ENCODE results near the gene PIM1. TPM values are rescaled to one million over a fixed set of nuclear protein-coding genes. Genes with fewer than 3 reads are reported as not detected.

The PIM1 gene
- total RNA-seq, 1 donor from 2014 or later = 15.1 TPM

DNA sequence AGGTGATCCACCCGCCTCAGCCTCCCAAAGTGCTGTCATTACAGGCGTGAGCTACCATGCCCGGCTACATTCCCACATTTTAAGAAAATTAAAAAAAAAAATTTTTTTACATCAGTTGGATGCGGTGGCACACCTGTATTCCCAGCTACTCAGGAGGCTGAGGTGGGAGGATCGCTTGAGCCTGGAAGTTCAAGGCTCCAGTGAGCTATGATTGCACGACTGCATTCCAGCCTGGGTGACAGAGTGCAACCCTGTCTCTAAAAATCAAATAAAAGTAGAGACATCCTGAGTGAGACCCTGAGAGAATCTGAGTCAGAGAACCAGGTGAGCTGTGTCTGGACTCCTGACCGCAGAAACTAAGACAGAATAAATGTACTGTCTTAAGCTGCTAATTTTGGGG, 38.8 kb downstream of the PIM1 start:
- H3K4me3 Mint-ChIP-seq (ENCODE audit: unreplicated experiment) = no peak overlapping the region
- no peak for DNase-seq (ENCODE audit: low spot score)
- no peak overlapping the region for H3K27ac Mint-ChIP-seq (ENCODE audit: unreplicated experiment)
- no peaks in the 10 kb centered on the region for H3K4me1 Mint-ChIP-seq (ENCODE audit: low read depth)
- no peaks in the 10 kb centered on the region for H3K9me3 Mint-ChIP-seq (ENCODE audit: low read depth)
- no peaks in the 10 kb centered on the region for H3K27me3 Mint-ChIP-seq (ENCODE audit: low read depth)
- H3K36me3 Mint-ChIP-seq (ENCODE audit: low read depth) = no peaks in the 10 kb centered on the region
- TF ChIP-seq, protein P1, sequence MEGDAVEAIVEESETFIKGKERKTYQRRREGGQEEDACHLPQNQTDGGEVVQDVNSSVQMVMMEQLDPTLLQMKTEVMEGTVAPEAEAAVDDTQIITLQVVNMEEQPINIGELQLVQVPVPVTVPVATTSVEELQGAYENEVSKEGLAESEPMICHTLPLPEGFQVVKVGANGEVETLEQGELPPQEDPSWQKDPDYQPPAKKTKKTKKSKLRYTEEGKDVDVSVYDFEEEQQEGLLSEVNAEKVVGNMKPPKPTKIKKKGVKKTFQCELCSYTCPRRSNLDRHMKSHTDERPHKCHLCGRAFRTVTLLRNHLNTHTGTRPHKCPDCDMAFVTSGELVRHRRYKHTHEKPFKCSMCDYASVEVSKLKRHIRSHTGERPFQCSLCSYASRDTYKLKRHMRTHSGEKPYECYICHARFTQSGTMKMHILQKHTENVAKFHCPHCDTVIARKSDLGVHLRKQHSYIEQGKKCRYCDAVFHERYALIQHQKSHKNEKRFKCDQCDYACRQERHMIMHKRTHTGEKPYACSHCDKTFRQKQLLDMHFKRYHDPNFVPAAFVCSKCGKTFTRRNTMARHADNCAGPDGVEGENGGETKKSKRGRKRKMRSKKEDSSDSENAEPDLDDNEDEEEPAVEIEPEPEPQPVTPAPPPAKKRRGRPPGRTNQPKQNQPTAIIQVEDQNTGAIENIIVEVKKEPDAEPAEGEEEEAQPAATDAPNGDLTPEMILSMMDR (IDR thresholded peaks at IDR 0.05) = no peak

DNA sequence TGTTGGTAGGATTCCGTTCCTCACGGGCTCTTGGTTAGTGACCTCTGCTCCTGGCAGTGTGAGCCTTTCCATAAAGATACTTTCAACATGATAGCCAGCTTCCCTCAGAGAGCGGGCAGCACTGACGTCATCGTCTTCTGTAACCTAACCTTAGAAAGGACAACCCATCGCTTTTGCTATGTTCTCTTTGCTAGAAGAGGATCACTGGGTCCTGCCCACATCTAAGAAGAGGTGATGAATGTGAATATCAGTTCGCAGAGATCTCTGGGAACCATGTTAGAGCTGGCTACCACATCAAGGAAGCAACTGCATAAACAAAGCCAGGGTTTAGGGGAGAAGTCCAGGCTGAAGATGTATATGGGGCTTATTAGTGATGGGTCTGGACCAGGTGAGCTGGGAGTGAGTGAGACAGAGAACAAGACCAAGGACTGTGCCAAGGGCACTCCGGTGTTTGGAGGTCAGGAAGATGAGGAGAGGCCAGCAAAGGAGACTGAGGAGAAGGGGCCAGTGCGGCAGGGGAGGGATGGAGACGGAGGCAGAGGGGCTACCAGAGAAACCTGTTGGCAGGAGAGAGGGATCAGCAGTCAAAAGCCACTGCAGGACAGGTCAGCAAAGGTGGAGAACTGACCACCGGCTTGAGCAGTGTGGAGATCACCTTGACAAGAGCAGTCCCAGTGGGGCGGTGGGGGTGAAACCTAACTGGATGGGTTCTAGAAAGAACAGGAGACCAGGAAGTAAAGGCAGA, 39.7 kb downstream of the PIM1 start:
- Mint-ChIP-seq H3K27ac (ENCODE audit: unreplicated experiment) (no peak overlapping the region), H3K9me3 (ENCODE audit: low read depth) (no peaks in the 10 kb centered on the region), H3K36me3 (ENCODE audit: low read depth) (no peaks in the 10 kb centered on the region), H3K4me1 (ENCODE audit: low read depth) (no peaks in the 10 kb centered on the region), H3K27me3 (ENCODE audit: low read depth) (no peaks in the 10 kb centered on the region), H3K4me3 (ENCODE audit: unreplicated experiment) (no peak overlapping the region)
- DNase-seq (ENCODE audit: low spot score) = no peak
- TF ChIP-seq, protein P1 (IDR thresholded peaks at IDR 0.05) = no peak

DNA sequence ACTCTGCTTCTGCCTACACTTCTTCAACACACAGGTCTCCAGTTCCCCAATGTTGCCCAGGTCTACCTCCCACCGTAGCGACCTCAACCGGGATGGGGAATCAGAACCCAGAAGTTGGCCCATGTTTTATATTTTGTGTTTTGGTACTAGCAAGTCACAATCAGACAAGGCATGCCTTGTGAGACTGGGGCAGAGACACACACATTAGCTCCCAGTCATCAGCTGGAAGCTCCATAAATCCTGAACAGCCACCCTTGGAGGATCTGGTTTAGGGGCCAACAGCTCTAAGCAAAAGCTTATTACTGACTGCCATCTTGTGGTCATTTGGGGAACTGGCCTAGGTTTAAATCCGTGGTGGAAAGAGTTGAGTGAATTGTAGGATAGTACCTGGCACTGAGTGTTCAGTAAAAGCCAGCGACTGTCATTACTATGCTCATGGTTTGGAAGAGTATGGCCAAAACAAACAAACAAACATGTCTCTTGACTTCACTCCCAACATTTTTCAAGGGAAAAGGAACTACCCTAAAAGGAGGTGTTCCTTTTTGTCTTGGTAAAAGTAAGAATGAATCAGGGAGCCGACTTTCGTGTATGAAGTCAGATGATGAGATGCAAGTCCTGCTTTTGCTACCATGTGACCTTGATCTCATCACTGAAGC, 40.5 kb downstream of the PIM1 start:
- TF ChIP-seq, protein P1 (IDR thresholded peaks at IDR 0.05) = peak; percentile 92
- Mint-ChIP-seq H3K27ac (ENCODE audit: unreplicated experiment) (no peak overlapping the region), H3K4me3 (ENCODE audit: unreplicated experiment) (no peak overlapping the region), H3K27me3 (ENCODE audit: low read depth) (no peaks in the 10 kb centered on the region), H3K9me3 (ENCODE audit: low read depth) (no peaks in the 10 kb centered on the region), H3K36me3 (ENCODE audit: low read depth) (no peaks in the 10 kb centered on the region), H3K4me1 (ENCODE audit: low read depth) (no peaks in the 10 kb centered on the region)
- DNase-seq (ENCODE audit: low spot score) = no peak

DNA sequence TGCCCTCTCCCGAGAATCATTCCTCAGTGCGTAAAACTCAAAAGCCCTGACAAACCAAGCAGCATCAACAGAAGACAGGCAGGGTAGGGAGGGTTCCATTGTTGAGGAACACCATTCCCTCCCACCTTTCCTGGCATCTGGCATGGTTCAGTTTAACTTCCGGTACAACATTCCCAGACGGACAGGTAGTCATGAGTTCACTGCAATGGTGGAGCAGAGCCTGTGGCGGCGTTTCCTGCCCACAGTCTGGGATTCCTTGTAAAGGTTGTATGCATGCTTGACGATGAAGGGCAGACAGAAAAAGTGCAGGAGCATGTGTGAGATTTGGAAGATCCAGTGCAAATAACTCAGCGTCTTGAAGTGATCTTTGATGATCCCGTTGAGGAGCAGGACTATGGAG, 42.3 kb downstream of the PIM1 start:
- no peak for DNase-seq (ENCODE audit: low spot score)
- no peaks in the 10 kb centered on the region for H3K9me3 Mint-ChIP-seq (ENCODE audit: low read depth)
- no peaks in the 10 kb centered on the region for H3K36me3 Mint-ChIP-seq (ENCODE audit: low read depth)
- H3K4me1 Mint-ChIP-seq (ENCODE audit: low read depth) = no peaks in the 10 kb centered on the region
- H3K4me3 Mint-ChIP-seq (ENCODE audit: unreplicated experiment) = no peak overlapping the region
- TF ChIP-seq, protein P1 (IDR thresholded peaks at IDR 0.05) = no peak
- H3K27ac Mint-ChIP-seq (ENCODE audit: unreplicated experiment) = no peak overlapping the region
- H3K27me3 Mint-ChIP-seq (ENCODE audit: low read depth) = no peaks in the 10 kb centered on the region

DNA sequence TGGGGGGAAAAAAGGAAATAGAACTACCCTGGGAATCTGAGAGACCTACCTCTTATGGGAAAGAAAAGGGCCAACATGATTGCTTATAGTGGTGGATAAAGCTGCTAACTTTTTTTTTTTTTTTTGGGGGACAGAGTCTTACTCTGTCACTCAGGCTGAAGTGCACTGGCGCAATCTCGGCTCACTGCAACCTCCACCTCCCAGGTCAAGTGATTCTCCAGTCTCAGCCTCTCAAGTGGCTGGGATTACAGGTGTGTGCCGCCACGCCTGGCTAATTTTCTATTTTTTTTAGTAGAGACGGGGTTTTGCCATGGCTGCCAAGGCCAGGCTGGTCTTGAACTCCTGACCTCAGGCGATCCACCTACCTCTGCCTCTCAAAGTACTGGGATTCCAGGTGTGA, 48.1 kb downstream of the PIM1 start:
- Mint-ChIP-seq H3K4me3 (ENCODE audit: unreplicated experiment) (no peak overlapping the region), H3K27me3 (ENCODE audit: low read depth) (no peaks in the 10 kb centered on the region)
- TF ChIP-seq, protein P1 (IDR thresholded peaks at IDR 0.05) = no peak

More for the DNA sequence above, 48.1 kb downstream of the PIM1 start:
- H3K4me1 Mint-ChIP-seq (ENCODE audit: low read depth) = peaks cover 9% of the 10 kb centered on the region
- H3K9me3 Mint-ChIP-seq (ENCODE audit: low read depth) = no peaks in the 10 kb centered on the region
- DNase-seq (ENCODE audit: low spot score) = no peak
- no peaks in the 10 kb centered on the region for H3K36me3 Mint-ChIP-seq (ENCODE audit: low read depth)
- H3K27ac Mint-ChIP-seq (ENCODE audit: unreplicated experiment) = no peak overlapping the region

Data from chondrocyte (in vitro differentiated cells).